WTC11 (cell line): Measurements from ENCODE around the gene ALMS1. TPM values are rescaled to one million over a fixed set of nuclear protein-coding genes. Genes with fewer than 3 reads are reported as not detected.

Source experiments
- ATAC-seq: fragments of 200-7000 bp; cut with Tn5 transposase; 2 replicates; pipeline ENCODE4 v1.10.0; 2021; ENCODE audit warnings: mild to moderate bottlenecking, moderate library complexity
- CTCF ChIA-PET: fragments of 300-600 bp; sonication (Branson Sonifier 250); formaldehyde crosslinking; loops from one replicate; lab custom pipeline; 2021; ENCODE audit warnings: antibody characterized with exemption; lab: Charles Lee
- POLR2A ChIA-PET: fragments of 350-600 bp; sonication (Branson Sonifier 250); formaldehyde crosslinking; loops from one replicate; lab custom pipeline; 2021; ENCODE audit warnings: antibody characterized with exemption; lab: Charles Lee
- DNase-seq: peaks from one replicate; pipeline ENCODE4 v3.0.0; 2021; ENCODE audit warnings: low spot score
- H3K27ac Mint-ChIP-seq: 2 replicates; pipeline ENCODE4 v1.8.0; 2021; ENCODE audit warnings: mixed read lengths
- H3K27me3 Mint-ChIP-seq: 2 replicates; pipeline ENCODE4 v1.8.0; 2021; ENCODE audit warnings: low read depth, mild to moderate bottlenecking, moderate library complexity, mixed read lengths
- H3K36me3 Mint-ChIP-seq: 2 replicates; pipeline ENCODE4 v1.8.0; 2021; ENCODE audit warnings: mixed read lengths
- H3K4me1 Mint-ChIP-seq: 2 replicates; pipeline ENCODE4 v1.8.0; 2022; ENCODE audit warnings: mixed read lengths
- H3K4me3 Mint-ChIP-seq: 2 replicates; pipeline ENCODE4 v1.8.0; 2021; ENCODE audit warnings: mild to moderate bottlenecking, moderate library complexity, mixed read lengths
- H3K9me3 Mint-ChIP-seq: 2 replicates; pipeline ENCODE4 v1.8.0; 2021; ENCODE audit warnings: mixed read lengths
- AR ChIP-seq: fragments of 250-450 bp; sonication (Bioruptor Pico); IDR thresholded peaks from 2 replicates; pipeline ENCODE4 v1.9.0; 2021; ENCODE audit warnings: mild to moderate bottlenecking
- ARID4B ChIP-seq: sonication (generic); formaldehyde crosslinking; IDR thresholded peaks from 2 replicates; pipeline ENCODE4 v1.8.0; 2023; ENCODE audit warnings: missing genetic modification reagents, mild to moderate bottlenecking, borderline replicate concordance
- ATF6 ChIP-seq: sonication (generic); formaldehyde crosslinking; IDR thresholded peaks from 2 replicates; pipeline ENCODE4 v1.8.1; 2023; ENCODE audit warnings: mild to moderate bottlenecking, missing genetic modification reagents
- CTCF ChIP-seq: fragments of 200-600 bp; IDR thresholded peaks from 2 replicates; pipeline ENCODE4 v1.8.0; 2022; ENCODE audit warnings: antibody characterized with exemption
- HMGA2 ChIP-seq: fragments of 250-450 bp; sonication (Bioruptor Pico); IDR thresholded peaks from 2 replicates; pipeline ENCODE4 v1.4.0; 2021; ENCODE audit warnings: mild to moderate bottlenecking, moderate library complexity
- IRF2 ChIP-seq: sonication (generic); formaldehyde crosslinking; IDR thresholded peaks from 2 replicates; pipeline ENCODE4 v1.8.0; 2022; ENCODE audit warnings: low read depth, missing genetic modification reagents, borderline replicate concordance
- MLX ChIP-seq: sonication (generic); formaldehyde crosslinking; IDR thresholded peaks from 2 replicates; pipeline ENCODE4 v1.8.1; 2023; ENCODE audit warnings: mild to moderate bottlenecking, missing genetic modification reagents, moderate library complexity
- MXD4 ChIP-seq: fragments of 250-450 bp; sonication (Bioruptor Pico); IDR thresholded peaks from 2 replicates; pipeline ENCODE4 v1.8.0; 2021; ENCODE audit warnings: mild to moderate bottlenecking, moderate library complexity, borderline replicate concordance
- MYBL2 ChIP-seq: sonication (generic); formaldehyde crosslinking; IDR thresholded peaks from 2 replicates; pipeline ENCODE4 v1.8.1; 2023; ENCODE audit warnings: mild to moderate bottlenecking, moderate library complexity, missing genetic modification reagents
- RELA ChIP-seq: sonication (generic); formaldehyde crosslinking; IDR thresholded peaks from 2 replicates; pipeline ENCODE4 v1.8.1; 2022; ENCODE audit warnings: missing genetic modification reagents, mild to moderate bottlenecking, borderline replicate concordance
- SP1 ChIP-seq: sonication (generic); formaldehyde crosslinking; conservative IDR thresholded peaks from 2 replicates; pipeline ENCODE4 v1.8.1; 2022; ENCODE audit warnings: missing genetic modification reagents
- TP53 ChIP-seq: sonication (generic); formaldehyde crosslinking; IDR thresholded peaks from 2 replicates; pipeline ENCODE4 v1.8.1; 2023; ENCODE audit warnings: mild to moderate bottlenecking, missing genetic modification reagents
- USF1 ChIP-seq: sonication (generic); formaldehyde crosslinking; IDR thresholded peaks from 2 replicates; pipeline ENCODE4 v1.8.0; 2022; ENCODE audit warnings: mild to moderate bottlenecking, missing genetic modification reagents
- ZBTB21 ChIP-seq: sonication (generic); formaldehyde crosslinking; IDR thresholded peaks from 2 replicates; pipeline ENCODE4 v1.8.1; 2023; ENCODE audit warnings: mild to moderate bottlenecking, missing genetic modification reagents, borderline replicate concordance
- ZNF138 ChIP-seq: sonication (generic); formaldehyde crosslinking; conservative IDR thresholded peaks from 2 replicates; pipeline ENCODE4 v1.8.1; 2022; ENCODE audit warnings: mild to moderate bottlenecking, moderate library complexity, missing genetic modification reagents
- ZNF232 ChIP-seq: sonication (generic); formaldehyde crosslinking; IDR thresholded peaks from 2 replicates; pipeline ENCODE4 v1.8.0; 2022; ENCODE audit warnings: mild to moderate bottlenecking, missing genetic modification reagents
- ZNF396 ChIP-seq: fragments of 250-450 bp; sonication (Bioruptor Pico); IDR thresholded peaks from 2 replicates; pipeline ENCODE4 v1.8.0; 2021; ENCODE audit warnings: mild to moderate bottlenecking, moderate library complexity, borderline replicate concordance
- ZNF425 ChIP-seq: fragments of 250-450 bp; sonication (Bioruptor Pico); conservative IDR thresholded peaks from 2 replicates; pipeline ENCODE4 v1.9.0; 2021; ENCODE audit warnings: mild to moderate bottlenecking
- total RNA-seq: library from RNA; stranded (reverse); gene quantifications from 3 replicates; pipeline ENCODE4 v1.2.3, GENCODE V29; 2021

The ALMS1 gene
- total RNA-seq, 1 experiment from 2014 or later, result 37.3 TPM

GRCh38 chr2:73366060-73366459, 19.6 kb upstream of the ALMS1 start (continued):
- no peak for TF ChIP-seq HMGA2
- TF ChIP-seq MYBL2 (CRISPR knock-in tag), result no peak
- no peak for TF ChIP-seq USF1 (CRISPR knock-in tag)
- TF ChIP-seq SP1 (CRISPR knock-in tag), result no peak
- TF ChIP-seq IRF2, result no peak
- TF ChIP-seq MXD4 (CRISPR knock-in tag), result no peak
- TF ChIP-seq ATF6 (CRISPR knock-in tag), result no peak
- TF ChIP-seq MLX, result no peak
- TF ChIP-seq CTCF, result no peak
- no peak for TF ChIP-seq ARID4B (CRISPR knock-in tag)
- TF ChIP-seq ZNF138 (CRISPR knock-in tag), result no peak
- no peak for TF ChIP-seq ZBTB21

- ChIA-PET POLR2A (no interaction called here), CTCF (interaction anchor here (1.8 kb wide), 1 partner anchor 9 kb away, joined by 14 read pairs; no protein-coding TSS in a partner anchor)
- H3K27me3 Mint-ChIP-seq, result peaks cover 40% of the 10 kb centered on the region
- ATAC-seq (no peak), DNase-seq (no peak)
- no peak for TF ChIP-seq ZNF396 (CRISPR knock-in tag)
- no peak for TF ChIP-seq RELA (CRISPR knock-in tag)
- no peaks in the 10 kb centered on the region for H3K36me3 Mint-ChIP-seq
- 0 out of 2 replicates have a peak, but pooled peaks cover 3% of the 10 kb centered on the region for H3K4me1 Mint-ChIP-seq
- no peak overlapping the region for H3K27ac Mint-ChIP-seq
- no peak overlapping the region for H3K4me3 Mint-ChIP-seq
- H3K9me3 Mint-ChIP-seq, result peaks cover 6% of the 10 kb centered on the region
Measured at GRCh38 chr2:73368781-73369180, 16.9 kb upstream of the ALMS1 start.

GRCh38 chr2:73370348-73370747, 15.3 kb upstream of the ALMS1 start:
- ATAC-seq, result no peak
- 0 out of 2 replicates have a peak, but pooled peaks cover 3% of the 10 kb centered on the region for H3K4me1 Mint-ChIP-seq
- no peak overlapping the region for H3K27ac Mint-ChIP-seq
- ChIA-PET CTCF (interaction anchor here (1.0 kb wide), 1 partner anchor 10 kb away, joined by 3 read pairs; no protein-coding TSS in a partner anchor), POLR2A (no interaction called here)
- H3K4me3 Mint-ChIP-seq, result no peak overlapping the region
- DNase-seq, result no peak
- H3K27me3 Mint-ChIP-seq, result peaks cover 45% of the 10 kb centered on the region
- H3K36me3 Mint-ChIP-seq, result no peaks in the 10 kb centered on the region
- peaks cover 6% of the 10 kb centered on the region for H3K9me3 Mint-ChIP-seq
- TF ChIP-seq ZNF232 (CRISPR knock-in tag) (no peak), SP1 (CRISPR knock-in tag) (no peak), ZNF425 (CRISPR knock-in tag) (no peak), TP53 (CRISPR knock-in tag) (no peak), AR (CRISPR knock-in tag) (no peak), ZNF396 (CRISPR knock-in tag) (no peak)
